ENCODE results near the gene SETD7.
"Not testable (repeated sequence)": the region's sequence is repeated elsewhere in the genome, so short reads cannot be mapped to it uniquely, and the experiment has no call there.

SETD7 gene

DNA sequence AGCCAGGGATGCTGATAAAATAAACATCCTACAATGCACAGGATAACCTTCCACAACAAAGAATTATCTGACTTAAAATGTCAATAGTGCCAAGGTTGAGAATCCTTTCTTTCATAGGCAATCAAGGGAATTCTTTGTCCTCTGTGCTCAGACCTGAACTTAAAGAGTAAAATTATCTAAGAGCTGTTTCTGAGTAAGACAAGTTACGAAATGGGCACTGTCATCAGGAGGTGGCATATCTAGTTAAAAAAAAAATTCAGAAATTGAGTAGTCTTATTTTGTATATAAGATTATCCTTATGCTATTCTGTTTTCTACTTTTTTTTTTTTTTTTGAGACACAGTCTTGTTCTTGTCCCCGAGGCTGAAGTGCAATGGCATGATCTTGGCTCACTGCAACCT lies 105.4 kb downstream of the SETD7 start:
- TF ChIP-seq, protein P1, sequence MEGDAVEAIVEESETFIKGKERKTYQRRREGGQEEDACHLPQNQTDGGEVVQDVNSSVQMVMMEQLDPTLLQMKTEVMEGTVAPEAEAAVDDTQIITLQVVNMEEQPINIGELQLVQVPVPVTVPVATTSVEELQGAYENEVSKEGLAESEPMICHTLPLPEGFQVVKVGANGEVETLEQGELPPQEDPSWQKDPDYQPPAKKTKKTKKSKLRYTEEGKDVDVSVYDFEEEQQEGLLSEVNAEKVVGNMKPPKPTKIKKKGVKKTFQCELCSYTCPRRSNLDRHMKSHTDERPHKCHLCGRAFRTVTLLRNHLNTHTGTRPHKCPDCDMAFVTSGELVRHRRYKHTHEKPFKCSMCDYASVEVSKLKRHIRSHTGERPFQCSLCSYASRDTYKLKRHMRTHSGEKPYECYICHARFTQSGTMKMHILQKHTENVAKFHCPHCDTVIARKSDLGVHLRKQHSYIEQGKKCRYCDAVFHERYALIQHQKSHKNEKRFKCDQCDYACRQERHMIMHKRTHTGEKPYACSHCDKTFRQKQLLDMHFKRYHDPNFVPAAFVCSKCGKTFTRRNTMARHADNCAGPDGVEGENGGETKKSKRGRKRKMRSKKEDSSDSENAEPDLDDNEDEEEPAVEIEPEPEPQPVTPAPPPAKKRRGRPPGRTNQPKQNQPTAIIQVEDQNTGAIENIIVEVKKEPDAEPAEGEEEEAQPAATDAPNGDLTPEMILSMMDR (IDR thresholded peaks at IDR 0.05; ENCODE audit: control insufficient read depth, insufficient read depth, low read depth, low read length, missing control alignments) = no peak
- no peak overlapping the region for H3K4me3 ChIP-seq (ENCODE audit: control insufficient read depth, low read depth, low read length)
- DNase-seq (ENCODE audit: low read depth) = no peak

DNA sequence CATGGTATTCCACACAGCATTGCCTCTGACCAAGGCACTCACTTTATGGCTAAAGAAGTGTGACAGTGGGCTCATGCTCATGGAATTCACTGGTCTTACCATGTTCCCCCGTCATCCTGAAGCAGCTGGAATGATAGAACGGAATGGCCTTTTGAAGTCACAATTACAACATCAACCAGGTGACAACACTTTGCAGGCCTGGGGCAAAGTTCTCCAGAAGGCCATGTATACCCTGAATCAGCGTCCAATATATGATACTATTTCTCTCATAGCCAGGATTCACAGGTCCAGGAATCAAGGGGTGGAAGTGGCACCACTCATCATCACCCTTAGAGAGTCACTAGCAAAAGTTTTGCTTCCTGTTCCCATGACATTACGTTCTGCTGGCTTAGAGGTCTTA lies 108.9 kb downstream of the SETD7 start:
- H3K4me3 ChIP-seq (ENCODE audit: control insufficient read depth, low read depth, low read length); DNase-seq (ENCODE audit: low read depth): not testable (repeated sequence)

All from AG09309 (cell line).